ENCODE measurements around the gene KBTBD12.
"Not testable (repeated sequence)": the region's sequence is repeated elsewhere in the genome, so short reads cannot be mapped to it uniquely, and the experiment has no call there.

The KBTBD12 gene

GRCh38 chr3:127915115-127915936, at the start of gene KBTBD12:
Gene KBTBD12 (plus strand): TSS chr3:127915232. CDS start chr3:127923062, 7,830 bp downstream.
- peak in 1 of 2 donors; percentile 7 for ATAC-seq

- ATAC-seq = no peak
These were observed 49.1 kb upstream of the KBTBD12 start for GRCh38 chr3:127865941-127866340.

- no peak for ATAC-seq
These were observed 47.6 kb upstream of the KBTBD12 start for GRCh38 chr3:127867412-127867811.

- no peak for ATAC-seq
These were observed 47.0 kb upstream of the KBTBD12 start for GRCh38 chr3:127867986-127868385.

GRCh38 chr3:127870156-127870555, 44.9 kb upstream of the KBTBD12 start:
- no peak for ATAC-seq

GRCh38 chr3:127874097-127874496, 40.9 kb upstream of the KBTBD12 start:
- ATAC-seq = not testable (repeated sequence)

- no peak for ATAC-seq
These were observed 33.4 kb upstream of the KBTBD12 start for GRCh38 chr3:127881586-127881985.

GRCh38 chr3:127884041-127884440, 31.0 kb upstream of the KBTBD12 start:
- ATAC-seq = no peak

- ATAC-seq = no peak
These were observed 28.6 kb upstream of the KBTBD12 start for GRCh38 chr3:127886231-127886955.

GRCh38 chr3:127886956-127887231, 28.1 kb upstream of the KBTBD12 start:
- no peak for ATAC-seq

- no peak for ATAC-seq
These were observed 27.7 kb upstream of the KBTBD12 start for GRCh38 chr3:127887321-127887720.

GRCh38 chr3:127888156-127888555, 26.9 kb upstream of the KBTBD12 start:
- ATAC-seq = no peak

GRCh38 chr3:127888564-127889107, 26.4 kb upstream of the KBTBD12 start:
- no peak for ATAC-seq

- no peak for ATAC-seq
These were observed 25.6 kb upstream of the KBTBD12 start for GRCh38 chr3:127889461-127889863.

- ATAC-seq = peak; percentile 24 to 25
These were observed 24.9 kb upstream of the KBTBD12 start for GRCh38 chr3:127889976-127890650.

- ATAC-seq = peak; percentile 28 to 68
These were observed 24.3 kb upstream of the KBTBD12 start for GRCh38 chr3:127890651-127891290.

- no peak for ATAC-seq
These were observed 20.6 kb upstream of the KBTBD12 start for GRCh38 chr3:127894481-127894880.

- no peak for ATAC-seq
These were observed 15.8 kb upstream of the KBTBD12 start for GRCh38 chr3:127899200-127899599.

GRCh38 chr3:127899766-127900165, 15.3 kb upstream of the KBTBD12 start:
- ATAC-seq = no peak

GRCh38 chr3:127900536-127900935, 14.5 kb upstream of the KBTBD12 start:
- ATAC-seq = no peak

GRCh38 chr3:127902486-127902885, 12.5 kb upstream of the KBTBD12 start:
- no peak for ATAC-seq

GRCh38 chr3:127903611-127904375, 11.2 kb upstream of the KBTBD12 start:
- no peak for ATAC-seq
